GM21390 (cell line): ENCODE measurements around the gene PLCB4.

Source experiments
- ATAC-seq: cut with Tn5 transposase; IDR thresholded peaks from one replicate; pipeline ENCODE4 v1.9.1; 2021; ENCODE audit not compliant: unreplicated experiment

PLCB4 gene

GRCh38 chr20:9256393-9256792, 187.5 kb downstream of the PLCB4 start:
- no peak for ATAC-seq

GRCh38 chr20:9258901-9259300, 190.0 kb downstream of the PLCB4 start:
- no peak for ATAC-seq

DNA sequence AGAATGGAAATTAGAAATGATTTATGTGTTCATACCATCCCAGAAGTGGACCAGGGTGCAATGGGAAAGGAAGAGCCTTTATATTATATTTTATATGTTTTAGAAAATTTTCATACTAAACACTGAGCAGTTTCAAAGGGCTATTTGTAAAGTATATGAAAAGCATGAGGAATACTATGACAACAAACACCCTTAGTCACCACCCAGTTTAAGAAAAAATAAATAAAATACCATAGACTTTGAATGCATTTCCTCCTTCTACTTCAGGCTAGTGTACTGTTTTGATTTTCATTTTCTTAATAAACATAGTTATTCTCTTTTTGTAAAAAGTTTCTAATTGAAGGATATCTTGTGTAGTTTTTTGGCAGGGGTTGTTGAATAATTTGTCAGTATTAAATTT, 191.1 kb downstream of the PLCB4 start:
- ATAC-seq = no peak

DNA sequence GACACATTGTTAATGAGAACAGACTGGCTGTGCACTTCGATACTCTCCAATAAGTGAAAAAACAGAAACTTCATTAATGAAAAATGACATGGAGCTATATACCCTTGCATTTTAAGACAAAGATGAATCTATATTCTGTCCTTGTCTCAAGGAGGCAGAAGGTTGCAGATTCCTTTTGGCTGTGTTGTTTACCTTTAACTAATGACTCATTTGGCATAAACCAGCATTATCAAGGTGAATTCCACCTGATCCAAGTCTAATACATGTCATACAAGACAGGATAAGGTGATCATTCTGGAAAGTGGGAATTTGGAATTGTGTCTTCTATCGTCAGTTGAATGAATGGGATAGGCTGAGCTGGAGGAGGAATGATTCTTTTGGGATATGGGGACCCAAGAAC, 192.9 kb downstream of the PLCB4 start:
- ATAC-seq = no peak

DNA sequence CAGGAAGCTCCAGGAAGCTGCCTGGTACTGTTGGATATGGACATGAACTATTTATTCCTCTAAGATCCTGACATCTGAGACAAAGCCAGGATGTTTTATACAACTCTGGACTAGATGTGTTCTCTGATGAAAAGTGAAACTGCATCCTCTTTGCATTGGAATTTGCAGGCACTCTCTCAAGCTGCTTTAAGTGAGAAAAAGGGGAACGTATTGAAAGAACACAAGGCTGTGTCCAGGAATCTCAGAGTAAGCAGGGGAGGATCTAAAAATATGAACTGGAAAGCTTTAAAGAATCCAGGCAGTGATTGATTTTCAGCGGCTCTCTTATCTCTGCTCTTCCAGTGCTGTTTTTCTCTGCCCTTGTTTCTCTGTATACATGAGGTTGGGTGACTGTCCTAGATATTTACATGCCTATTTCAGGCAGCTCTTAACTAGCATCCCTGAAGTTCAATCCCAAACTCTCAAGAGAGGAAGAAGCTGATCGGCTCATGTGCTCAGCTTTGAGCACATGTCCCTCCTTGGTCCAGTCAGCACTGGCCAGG, 193.8 kb downstream of the PLCB4 start:
- ATAC-seq = no peak

- no peak for ATAC-seq
Observed at GRCh38 chr20:9269280-9269971, 200.5 kb downstream of the PLCB4 start.

DNA sequence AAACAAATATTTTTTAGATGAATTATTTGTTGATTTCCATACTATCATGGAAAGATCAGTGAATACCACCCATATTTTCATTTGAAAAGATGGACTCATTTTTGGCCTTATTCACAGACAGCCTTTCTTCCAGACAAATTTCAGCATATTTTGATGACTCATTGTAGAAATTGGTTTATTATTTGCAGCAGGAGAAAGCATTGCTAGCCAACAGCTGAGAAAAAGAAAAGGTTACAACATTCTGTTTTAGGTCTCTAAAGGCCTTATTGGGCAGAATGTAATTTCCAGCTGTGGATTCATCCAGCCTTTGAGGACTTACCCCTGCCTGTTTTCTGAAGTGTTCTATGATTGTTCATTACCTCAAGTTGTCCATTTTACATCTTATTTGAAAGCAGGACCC, 201.9 kb downstream of the PLCB4 start:
- no peak for ATAC-seq

- ATAC-seq = no peak
Observed at GRCh38 chr20:9276966-9277468, 208.1 kb downstream of the PLCB4 start.

- no peak for ATAC-seq
Observed at GRCh38 chr20:9279918-9280401, 211.1 kb downstream of the PLCB4 start.

DNA sequence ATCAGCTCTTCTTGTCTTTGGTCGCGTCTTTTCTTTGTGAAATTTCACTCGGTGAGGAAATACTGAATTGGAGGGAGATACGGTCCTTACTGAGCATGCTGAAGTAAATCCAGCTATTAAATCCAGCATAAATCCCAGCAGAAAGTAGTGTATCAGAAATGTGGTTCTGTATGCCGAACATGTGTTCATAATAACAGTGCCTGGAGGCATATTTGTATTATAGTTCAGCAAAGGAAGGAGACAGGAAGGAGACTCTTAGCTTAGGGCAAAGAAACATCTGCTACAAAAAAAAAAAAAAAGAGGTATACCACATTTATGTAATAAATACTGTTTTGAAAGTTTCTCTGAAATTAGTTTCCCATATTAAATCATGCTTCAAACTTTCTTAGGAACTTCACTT, 211.8 kb downstream of the PLCB4 start:
- ATAC-seq = no peak

DNA sequence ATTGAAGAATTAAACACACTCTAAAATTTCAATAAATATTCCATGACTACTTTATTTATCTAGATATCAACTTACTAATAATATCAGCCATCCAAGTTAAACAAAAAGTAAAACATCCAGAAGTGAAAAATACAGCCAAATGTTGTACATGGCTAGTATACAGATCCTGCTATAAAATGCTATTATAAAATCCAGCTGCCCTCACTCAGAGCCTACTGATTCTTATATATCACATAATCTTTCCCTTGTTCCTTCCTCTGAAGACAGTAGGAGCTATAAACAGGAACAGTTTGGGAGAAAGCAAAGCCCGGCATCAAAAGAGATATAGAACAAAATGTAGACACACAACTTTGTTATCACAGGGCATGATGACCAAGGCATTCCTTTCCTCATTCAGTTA, 212.9 kb downstream of the PLCB4 start:
- no peak for ATAC-seq

DNA sequence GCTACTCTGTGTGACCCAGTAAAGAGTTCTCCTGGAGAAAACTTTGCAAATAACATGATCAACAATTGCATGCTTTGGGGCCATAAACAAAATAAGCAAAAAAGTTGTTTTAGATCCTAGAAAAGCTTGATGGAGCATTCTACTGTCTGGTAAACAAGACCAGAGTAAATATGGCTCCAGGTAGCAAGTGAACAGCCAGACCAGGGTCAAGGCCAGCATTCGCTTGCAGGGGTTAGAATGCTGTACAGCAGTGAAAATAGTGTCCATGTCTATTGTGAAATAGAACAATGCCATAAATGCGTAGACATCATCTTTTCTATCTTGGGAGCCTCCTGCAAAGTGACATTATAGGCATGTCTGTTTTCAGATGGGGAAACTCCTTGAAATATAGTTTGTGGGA, 216.7 kb downstream of the PLCB4 start:
- no peak for ATAC-seq

DNA sequence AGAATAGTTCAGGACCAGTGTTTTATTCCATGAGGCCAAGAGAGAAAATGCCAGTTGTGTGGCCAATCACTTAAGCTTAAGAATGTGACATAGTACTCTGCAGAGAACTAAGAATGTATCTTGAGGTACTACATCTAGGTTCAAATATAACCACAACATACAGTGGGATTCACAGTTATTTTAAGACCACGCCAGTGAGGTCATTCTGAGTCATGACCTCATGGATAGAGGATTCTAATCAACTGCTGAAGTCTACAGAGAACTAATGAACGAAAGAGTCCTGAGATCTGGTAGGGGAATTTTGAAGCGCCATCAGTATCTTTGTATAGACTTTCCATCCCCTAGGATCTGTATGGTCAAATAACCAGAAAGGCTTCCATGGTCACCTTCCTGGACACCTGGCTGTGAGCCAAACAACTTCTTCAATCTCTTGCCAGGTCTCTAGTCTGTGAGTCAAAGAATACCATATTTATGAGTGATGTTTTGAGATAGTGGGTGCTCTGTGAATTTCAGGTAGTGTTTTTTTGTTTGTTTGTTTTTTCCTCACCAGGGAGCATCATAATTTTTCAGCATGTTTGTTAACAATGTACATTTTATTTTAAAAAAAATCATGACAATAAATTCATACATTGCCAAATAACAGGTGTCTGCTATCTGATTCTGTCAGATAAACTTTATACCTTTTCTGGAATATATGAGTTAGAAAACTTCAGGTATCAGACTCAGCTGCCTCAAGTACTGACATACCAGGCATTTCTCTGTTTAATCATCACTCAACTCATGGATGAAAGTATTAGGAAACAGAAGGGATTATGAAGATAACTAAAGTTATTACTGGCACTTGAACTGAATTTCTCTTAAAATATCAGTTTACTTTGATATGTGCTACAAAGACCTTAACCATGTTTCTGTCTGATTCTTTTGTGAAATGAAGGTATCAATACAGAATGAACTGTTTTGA, 217.9 kb downstream of the PLCB4 start:
- ATAC-seq = no peak

DNA sequence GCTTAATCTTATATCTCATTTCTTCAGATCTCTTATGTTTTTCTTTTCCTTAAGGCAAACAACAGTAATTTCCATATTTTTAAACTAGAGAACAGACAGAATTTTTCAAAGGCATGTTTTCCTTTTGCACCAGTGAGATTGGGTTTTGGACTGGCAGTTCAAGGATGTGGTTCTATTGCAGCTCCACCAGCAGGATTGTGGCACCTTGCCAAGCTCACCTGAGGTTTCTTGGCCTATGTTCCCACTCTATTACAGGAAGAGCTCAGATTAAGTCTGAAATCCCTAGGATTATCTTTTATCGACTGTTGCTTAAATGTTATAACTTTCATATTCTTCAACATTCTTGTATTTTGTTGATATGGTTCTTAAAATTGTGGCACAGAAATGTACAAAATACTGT, 218.9 kb downstream of the PLCB4 start:
- ATAC-seq = no peak

- ATAC-seq = no peak
Observed at GRCh38 chr20:9290331-9290730, 221.4 kb downstream of the PLCB4 start.

GRCh38 chr20:9293145-9293544, 224.3 kb downstream of the PLCB4 start:
- no peak for ATAC-seq

DNA sequence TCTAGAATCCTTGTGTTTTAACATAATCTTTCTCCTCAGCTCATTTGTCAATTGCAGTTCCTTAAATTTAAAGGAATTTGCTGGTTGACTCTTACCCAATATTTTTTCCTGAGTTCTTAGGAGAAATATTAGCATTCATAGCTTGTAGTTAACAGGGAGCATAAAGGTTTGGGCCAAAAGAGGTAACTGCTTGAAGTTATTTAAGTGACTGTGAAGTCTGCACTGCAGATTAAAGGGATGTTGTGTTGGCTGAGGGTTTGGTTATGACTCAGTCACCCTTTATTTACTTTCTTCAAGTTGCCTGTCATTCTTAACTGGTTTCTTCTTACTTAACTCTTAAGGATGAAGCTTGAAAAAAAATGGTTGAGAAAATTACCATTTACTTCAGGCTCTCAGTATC, 225.2 kb downstream of the PLCB4 start:
- ATAC-seq = no peak

- ATAC-seq = no peak
Observed at GRCh38 chr20:9298906-9299305, 230.0 kb downstream of the PLCB4 start.

DNA sequence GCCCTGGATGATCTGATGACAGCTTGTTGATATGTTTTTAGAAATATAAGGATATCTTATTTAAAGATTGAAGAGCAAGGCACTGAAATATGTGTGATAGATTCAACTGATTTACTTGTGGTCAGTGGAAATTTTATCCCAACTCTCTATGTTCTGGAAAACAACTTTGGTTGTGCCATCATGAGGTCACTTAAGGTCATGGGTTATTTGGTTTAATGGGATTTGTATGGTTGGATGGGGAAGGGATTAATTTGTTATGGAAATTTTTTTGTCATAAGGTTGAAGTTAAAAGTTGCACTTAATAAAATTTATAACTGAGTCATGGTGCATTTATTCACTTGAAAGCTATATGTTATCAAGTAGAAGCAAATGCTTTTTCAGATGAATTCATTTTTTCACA, 231.2 kb downstream of the PLCB4 start:
- no peak for ATAC-seq

GRCh38 chr20:9300534-9300933, 231.6 kb downstream of the PLCB4 start:
- ATAC-seq = no peak
